GM12872 (cell line): ENCODE results near the gene IFIT5.

ENCODE experiments used
- TF ChIP-seq, protein P1 (sequence below): IDR thresholded peaks from 3 replicates; pipeline ENCODE4 v1.5.1; 2011; ENCODE audit warnings: low read depth, mild to moderate bottlenecking, low read length, moderate library complexity; ENCODE audit not compliant: insufficient read depth

The IFIT5 gene, protein sequence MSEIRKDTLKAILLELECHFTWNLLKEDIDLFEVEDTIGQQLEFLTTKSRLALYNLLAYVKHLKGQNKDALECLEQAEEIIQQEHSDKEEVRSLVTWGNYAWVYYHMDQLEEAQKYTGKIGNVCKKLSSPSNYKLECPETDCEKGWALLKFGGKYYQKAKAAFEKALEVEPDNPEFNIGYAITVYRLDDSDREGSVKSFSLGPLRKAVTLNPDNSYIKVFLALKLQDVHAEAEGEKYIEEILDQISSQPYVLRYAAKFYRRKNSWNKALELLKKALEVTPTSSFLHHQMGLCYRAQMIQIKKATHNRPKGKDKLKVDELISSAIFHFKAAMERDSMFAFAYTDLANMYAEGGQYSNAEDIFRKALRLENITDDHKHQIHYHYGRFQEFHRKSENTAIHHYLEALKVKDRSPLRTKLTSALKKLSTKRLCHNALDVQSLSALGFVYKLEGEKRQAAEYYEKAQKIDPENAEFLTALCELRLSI

DNA sequence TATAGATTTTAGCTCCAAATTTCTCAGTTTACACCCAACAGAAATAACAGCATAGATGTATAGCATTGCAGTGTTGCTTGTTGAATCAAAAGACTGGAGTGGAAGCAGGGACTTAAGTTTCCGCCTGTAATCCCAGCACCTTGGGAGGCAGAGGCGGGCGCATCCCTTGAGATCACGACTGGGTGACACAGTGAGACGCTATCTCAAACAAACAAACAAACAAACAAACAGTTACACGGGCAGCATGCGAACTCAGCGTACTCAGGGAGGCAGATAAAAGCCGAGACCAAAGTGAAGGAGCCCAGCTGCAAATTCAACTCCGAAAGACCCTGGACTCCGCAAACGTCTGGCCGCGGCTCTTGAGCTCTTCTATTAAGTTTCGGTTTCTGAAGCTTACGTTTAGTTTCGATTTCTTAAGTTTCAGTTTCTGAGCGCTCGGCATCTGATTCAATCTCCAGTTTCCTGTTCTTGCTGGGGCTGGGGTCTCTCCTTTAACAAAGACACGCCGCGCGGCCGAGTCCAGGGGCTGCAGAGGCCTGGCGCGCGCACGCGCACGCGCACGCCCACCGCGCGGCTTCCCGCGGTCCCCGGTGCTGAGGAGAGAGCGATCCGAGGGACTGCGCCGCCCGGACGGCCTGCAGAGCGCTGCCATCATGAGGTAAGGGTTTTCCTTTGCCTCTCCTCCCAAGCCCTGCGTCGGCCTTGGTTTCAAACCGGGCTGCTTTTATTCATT, at the start of gene IFIT5:
IFIT5 (plus strand) TSS at position 423 of the 733 bp plus-strand sequence; CDS start at position 654, 231 bp downstream.
- TF ChIP-seq, protein P1, sequence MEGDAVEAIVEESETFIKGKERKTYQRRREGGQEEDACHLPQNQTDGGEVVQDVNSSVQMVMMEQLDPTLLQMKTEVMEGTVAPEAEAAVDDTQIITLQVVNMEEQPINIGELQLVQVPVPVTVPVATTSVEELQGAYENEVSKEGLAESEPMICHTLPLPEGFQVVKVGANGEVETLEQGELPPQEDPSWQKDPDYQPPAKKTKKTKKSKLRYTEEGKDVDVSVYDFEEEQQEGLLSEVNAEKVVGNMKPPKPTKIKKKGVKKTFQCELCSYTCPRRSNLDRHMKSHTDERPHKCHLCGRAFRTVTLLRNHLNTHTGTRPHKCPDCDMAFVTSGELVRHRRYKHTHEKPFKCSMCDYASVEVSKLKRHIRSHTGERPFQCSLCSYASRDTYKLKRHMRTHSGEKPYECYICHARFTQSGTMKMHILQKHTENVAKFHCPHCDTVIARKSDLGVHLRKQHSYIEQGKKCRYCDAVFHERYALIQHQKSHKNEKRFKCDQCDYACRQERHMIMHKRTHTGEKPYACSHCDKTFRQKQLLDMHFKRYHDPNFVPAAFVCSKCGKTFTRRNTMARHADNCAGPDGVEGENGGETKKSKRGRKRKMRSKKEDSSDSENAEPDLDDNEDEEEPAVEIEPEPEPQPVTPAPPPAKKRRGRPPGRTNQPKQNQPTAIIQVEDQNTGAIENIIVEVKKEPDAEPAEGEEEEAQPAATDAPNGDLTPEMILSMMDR: no peak

DNA sequence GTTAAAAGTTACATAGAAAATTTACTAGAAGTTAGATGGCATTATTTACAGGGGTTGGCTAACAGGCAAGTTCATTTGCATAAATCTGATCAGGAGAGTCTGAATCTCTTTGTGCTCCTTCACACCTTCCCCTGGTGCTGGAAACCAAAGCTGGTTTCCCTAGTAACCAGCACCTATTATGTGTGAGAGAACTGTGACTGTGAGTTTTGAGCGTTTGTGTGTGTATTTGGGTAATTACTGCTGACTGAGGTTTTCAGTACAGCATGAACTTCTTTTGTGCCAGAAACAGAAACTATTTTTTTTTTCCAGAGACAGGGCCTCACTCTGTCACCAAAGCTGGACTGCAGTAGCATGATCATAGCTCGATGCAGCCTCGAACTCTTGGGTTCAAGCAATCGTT, 46.8 kb upstream of the IFIT5 start:
- TF ChIP-seq, protein P1: no peak

DNA sequence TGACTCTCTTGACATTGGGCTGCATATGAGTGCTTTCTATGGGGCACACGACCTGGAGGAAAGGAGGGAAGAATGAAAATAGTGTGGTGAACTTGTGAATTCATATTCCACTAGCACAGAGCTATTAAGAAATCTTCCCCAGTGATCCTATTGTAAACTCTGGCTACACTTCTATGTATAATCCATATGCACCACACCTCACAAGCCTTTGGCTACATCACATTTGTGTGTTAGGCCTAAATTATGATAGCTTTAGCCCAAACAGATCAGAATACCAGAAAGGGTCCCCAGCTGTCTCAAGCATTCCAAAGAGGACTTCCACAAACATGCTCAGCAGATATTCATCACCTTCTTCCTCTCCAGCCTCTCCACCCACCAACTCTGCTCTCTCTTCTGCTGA, 46.2 kb upstream of the IFIT5 start:
- TF ChIP-seq, protein P1: no peak

DNA sequence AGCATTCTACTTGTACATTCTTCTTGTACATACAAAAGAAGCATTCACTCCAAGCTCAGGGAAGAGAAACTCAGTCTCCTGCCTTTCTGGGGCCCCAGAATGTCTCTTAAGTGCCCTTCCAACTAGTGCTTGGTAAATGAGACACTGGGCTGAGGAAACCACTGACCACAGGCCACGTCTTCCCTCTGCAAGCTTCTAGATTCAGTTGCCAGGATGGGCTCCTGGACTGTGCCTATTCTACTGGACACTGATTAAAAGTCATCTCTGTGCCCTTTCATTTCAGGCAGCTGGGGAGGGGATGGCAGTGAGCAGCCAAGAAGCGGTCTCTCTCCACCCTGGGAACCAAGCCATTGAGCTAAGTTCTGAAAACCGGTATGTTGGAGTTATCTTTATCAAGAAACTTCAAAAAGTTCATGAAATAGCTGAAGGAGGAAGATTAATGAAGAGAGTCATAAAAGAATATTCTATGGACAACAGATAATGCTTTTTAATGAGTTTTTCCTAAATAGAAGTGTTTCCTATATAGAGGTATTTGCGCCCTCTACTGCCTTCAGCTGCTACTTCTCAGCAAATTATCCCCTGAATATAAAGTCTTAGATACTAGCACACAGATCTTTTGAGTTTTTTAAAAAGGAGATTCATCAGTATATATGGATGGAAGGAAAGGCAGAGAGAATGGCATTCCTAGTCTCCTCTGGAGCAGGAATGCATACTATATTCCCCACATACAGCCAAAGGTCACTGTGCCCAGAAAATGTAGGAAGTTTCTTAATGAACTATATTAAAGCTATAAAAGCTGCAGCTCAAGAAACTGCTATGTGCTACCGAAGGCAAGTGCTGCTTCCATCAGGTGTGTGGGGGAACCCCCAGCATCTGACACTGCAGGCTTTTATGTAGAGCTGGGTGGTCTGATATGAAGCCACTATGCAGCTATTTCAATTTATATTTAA, 44.9 kb upstream of the IFIT5 start:
- TF ChIP-seq, protein P1: peak; percentile 61

DNA sequence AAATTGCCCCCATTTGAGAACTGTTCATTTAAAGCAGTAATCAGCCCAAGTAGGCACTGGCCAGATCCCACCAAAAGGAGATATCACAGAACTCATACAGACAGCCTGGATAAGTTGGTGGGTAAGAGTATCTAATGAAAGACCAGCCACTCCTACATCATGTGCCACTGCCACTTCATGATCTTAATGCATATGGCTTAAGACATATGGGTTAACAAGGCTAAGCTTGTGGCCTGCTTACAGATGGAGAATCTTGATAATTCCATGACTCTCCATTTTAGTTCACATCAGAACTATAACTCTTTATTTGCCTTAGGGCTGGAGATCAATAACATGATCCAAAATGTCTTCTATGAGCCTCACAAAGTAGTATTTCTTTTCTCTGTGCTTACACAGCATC, 43.3 kb upstream of the IFIT5 start:
- TF ChIP-seq, protein P1: no peak

DNA sequence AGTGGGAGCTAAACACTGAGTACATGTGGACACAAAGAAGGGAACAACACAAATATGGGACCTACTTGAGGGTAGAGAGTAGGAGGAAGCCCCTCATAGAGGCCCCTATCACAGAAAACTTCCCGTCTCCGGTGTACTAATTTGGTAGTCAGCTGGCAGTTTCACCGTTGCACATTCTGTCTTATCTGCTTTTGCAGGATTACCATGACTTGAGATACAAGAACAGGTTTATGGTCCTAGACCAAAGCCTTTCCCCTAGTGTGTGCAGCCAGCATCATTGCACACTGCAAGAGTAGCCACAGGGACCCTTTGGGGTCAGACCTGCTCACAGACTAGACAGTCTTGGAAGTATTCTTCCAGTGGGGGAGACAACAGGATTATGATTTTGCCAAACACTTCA, 42.4 kb upstream of the IFIT5 start:
- TF ChIP-seq, protein P1: no peak
